ENCODE data around the gene HERC2.

HERC2 gene

DNA sequence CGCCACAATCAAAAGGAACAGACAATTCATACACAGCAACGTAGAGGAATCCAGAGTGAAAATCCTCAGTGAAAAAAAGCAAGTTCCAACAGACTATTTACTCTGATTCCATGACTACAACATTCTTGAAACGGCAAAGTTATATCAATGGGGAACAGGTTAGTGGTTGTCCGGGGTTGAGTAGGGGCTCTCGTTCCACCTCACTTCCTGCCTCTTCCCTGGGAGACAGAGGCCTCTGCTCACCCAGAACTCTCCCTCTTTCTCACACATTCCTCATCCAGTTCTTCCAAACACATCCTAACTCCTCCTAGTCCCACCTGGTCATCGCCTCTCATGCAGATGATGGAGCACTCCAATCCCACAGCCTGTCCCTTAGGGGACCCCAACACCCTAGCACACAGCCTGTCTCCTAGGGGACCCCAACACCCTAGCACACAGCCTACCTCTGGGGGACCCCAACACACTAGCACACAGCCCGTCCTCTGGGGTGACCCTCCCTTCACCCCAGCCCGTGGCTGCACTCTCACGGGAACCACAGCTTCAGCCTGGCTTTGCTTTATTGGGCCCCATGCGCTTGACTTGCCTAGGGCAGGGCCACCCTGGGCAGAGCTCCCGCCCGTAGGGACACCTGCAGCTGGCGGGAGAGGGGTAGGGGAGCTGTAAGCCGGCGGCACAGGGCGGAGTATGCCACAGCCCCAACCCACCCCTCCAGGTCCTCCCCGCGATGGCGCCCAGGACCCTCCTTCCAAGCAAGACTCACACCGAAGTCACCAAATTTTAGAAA, 228.0 kb downstream of the HERC2 start:
- no peak for DNase-seq

DNA sequence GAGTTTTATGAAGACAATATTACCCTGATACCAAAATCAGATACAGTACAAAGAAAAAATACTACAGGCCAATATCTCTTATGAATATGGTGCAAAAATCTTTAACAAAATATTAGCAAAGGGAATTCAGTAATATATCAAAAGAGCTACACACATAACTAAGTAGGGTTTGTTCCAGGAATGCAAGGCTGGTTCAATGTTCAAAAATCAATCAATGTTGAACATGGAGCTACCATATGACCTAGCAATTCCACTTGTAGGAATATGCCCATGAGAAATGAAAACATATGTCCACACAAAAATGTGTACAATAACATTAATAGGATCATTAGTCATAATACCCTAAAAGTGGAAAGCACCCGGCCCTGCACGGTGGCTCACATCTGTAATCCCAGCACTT, 230.7 kb downstream of the HERC2 start:
- DNase-seq: no peak

DNA sequence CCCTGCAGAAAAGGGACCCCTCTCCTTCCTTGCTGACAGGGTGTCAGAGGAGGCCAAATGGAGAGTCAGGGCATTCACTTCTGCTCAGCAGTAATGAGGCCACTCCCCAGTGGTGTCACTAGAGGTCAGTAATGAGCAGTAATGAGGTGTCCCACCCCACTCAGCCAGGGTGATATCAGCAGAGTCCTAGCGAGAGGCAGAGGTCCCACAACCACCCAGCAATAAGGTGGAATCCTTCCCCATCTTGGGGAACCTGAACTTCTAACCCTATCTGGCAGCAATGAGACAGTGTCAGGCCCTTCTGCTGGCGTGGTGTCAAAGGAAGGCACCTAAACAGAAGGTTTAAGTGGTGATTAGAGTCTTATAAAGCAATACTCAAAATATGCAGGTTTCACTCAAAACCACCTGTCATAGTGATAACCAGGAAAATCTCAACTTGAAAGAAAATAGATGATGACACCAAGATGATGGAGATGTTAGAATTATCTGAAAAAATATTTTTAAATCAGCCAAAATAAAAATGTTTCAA, 235.7 kb downstream of the HERC2 start:
- peak; percentile 75 to 81 (median 80) for DNase-seq

DNA sequence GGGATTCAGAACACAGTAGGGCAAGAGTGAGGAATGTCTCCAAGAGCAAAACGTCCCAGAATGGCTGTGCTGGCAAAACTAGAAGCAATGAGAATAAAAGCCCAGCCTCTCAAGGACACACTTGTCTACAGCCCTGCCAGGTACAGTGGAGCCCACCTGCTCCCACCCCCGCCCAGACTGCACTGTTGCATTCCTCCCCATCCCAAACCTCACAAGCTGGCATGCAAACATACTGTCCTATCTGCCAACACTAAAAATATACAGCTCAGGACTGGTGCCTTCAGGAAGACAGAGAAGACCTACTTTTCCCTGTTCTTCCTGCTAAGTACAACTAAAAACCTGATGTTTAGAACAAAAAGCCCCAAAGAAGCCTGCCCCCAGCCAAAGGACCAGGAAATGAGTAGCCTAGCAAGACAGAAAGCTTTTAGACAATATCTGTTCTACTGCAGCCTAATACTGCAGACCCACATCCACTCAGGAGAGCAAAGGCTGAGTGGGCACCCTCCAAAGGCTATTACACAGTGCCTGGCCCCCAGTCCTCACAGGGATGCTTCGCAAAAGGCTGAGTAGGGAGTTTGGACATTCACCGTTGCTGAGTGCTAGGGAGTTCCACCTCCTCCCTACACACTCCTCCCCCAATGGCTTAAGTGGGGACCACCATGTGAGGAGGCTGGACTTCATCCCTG, 236.3 kb downstream of the HERC2 start:
- no peak for DNase-seq

DNA sequence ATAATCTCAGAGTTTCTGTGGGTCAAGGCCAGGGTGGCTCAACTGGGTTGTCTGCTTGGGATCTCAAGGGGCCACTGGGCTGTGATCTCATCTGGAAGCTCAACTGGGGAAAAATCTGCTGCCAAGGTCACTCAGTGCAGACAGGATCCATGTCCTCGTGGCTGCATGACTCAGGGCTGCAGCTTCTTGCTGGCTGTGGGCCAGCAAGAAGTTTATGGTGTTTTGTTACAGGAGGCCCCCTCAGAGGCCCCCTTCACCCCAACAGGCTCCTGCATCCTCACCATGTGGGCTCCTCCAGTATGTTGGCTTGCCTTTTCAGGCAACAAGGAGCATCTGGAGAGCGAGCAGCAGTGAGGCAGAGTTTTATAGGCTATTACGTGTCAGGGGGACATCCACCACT, 237.4 kb downstream of the HERC2 start:
- no peak for DNase-seq

DNA sequence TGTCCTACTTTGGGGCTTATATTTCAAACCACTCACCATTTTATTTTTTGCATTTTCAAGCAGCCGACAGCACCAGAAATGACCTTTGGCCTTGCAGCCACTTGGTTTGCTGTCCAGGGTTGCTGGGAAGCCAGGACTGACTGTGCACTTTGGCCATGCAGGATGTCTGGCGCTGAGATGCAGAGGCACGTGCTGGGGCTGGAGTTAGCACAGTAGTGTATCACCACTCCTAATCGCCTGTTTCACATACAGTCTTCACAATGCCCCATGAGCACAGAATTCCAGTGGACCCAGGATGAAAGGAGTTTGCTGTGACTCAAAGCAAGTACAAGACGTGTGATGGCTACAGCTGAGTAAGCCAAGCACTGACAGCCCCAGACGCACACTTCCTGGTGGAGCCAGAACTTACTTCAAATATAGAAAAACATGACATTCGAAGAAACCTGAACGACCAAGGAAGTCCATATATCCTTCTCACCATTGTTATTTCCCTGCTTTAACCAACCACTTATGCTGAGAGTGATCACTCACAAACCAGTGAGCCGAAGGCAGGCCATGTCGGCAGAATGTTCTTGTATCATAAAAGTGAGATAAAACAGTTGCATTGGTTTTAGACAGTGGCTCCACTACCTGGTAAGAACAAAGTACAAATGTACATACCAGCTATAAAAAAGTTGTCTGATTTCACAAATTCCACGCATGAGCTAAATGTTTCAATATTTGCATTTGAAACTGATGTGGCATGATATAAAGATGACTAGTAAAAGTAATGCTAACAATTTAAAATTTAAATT, 238.9 kb downstream of the HERC2 start:
- no peak for DNase-seq

DNA sequence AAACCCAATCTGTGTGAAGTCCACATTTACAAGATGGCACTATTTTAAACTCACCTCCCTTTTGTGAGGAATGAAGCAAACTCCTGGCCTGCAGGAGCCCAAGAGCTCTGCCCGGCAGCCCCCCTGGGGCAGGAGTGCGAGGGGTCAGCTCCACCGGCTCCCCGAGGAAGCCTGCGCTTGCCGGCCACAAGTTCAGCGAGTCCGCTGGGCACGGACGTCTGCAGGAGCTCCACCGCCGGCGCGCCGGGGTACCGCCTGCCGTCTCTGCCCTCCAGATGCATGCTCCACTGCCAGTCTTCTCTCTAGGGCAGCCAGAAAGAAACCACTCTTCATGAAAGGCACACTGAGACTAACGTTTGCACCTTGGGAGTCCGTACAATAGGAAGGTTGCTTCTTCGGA, 240.4 kb downstream of the HERC2 start:
- DNase-seq: no peak

DNA sequence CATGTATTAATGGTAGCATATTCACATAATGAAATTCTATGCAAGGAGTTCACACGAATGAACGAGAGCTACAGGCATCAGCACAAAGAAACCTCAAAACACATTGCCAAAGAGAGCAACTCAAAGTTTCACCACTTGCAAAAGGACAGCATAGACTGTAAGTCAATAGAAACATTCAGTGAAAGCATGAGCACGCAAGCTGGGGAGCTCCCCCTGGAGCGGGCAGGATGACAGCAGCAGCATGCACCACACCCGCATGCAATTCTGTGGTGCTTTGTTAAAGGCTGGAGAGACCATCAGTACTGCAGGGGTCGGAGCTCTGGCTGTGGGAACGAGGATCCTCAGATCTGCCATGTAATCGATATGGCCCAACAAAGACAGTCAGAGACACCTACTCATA, 241.6 kb downstream of the HERC2 start:
- DNase-seq: no peak

DNA sequence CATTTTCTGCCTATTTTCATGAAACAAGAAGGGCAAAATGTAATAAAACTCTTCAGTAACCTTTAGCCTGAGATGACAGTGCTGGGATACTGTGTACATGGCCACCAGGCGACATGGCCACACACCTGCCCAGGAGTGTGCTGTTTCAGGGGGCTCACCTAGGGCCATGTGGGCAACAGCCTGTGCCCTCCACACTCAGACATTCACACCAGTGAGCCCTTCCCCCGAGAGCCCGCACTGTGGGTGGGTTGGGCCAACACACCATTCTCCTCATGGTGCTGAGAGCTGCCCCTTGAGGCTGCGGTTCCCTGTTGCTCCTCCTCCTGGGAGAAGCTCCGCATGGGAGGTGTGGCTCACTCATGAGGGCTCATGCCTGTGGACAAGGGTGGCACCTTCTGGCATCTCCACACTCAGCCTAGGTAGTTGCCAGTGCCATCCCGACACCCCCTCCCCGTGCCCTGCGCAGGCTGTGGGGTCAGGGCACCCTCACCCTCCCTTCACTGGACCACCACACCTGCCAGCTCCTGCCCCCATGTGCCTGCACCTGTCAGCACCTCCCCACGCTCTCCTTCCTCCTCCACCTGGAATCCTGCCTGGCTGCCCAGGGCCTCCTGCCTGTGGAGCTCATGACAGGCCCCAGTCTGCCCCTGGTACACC, 242.5 kb downstream of the HERC2 start:
- DNase-seq: no peak

DNA sequence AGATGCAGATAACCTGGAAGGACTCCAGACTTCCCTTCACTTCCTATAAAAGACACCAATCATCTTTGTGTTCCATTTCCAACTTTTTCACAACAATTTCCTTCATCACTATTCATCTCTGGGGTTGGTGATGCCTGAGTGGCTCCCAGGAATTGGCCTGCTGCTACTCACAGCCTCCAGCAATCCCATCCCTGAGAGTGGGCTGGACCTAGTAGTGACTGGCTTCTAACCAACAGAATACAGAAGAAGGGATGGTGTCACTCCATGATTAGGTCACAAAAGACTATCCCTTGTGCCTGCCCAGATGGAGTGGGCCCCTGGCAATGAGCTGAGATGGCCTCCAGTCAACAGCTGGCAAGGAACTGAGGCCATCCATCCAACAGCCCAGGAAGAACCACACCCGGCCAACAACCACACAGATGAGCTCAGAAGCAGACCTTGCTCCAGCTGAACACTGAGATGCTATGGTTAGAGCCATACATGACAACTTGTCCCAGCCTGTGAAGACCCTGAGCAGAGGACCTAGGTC, 243.7 kb downstream of the HERC2 start:
- no peak for DNase-seq

DNA sequence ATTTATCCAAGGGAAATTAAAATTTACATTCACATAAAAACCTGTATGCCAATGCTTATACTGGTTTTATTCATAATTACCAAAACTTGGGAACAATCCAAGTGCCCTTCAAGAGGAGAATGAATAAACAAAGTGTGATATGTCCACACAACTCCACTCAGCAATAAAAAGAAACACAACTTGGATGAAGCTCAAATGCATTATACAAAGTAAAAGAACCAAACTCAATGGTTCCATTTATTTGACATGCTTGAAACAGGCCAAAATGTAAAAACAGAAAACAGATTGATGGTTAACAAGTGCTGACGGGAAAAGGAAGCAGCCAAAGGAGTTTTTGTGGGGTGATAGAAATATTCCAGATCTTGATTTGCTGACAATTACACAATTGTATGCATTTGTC, 246.4 kb downstream of the HERC2 start:
- no peak for DNase-seq

DNA sequence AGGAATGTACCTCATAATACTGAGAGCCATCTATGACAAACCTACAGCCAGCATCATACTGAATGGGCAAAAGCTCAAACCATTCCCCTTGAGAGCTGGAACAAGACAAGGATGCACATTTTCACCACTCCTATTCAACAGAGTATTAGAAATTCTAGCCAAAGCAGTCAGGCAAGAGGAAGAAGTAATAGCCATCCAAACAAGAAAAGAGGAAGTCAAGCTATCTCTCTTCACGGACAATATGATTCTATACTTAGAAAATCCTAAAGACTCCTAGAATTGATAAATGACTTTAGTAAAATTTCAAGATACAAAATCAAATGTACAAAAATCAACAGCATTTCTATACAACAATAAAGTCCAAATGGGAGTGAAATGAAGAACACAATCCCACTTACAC, 253.0 kb downstream of the HERC2 start:
- DNase-seq: no peak

DNA sequence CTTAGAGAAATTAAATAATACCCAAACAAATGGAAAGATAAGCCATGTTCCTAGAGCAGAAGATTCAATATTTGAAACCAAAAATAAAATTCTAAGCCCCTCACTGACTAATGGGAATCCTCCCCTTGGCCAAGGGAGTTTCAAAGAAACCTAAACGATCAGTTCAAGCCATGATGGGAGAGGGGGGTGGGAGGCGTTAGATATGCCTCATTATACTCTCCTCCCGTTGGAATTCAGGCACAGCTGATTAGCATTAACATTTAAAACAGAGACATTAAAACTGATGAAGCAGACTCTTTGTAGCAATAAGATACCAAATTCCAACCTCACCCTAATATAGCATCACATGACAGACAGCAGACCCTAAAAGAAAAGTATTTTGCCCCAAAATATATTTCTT, 255.7 kb downstream of the HERC2 start:
- no peak for DNase-seq

Measured in suppressor macrophage treated with lipopolysaccharide for 1 hour (primary cell).